Lower leg skin (tissue), 4 donors: ENCODE data around the gene WDR75. TPM values are rescaled to one million over a fixed set of nuclear protein-coding genes. Genes with fewer than 3 reads are reported as not detected.

Source experiments
- total RNA-seq, 4 donors: library from RNA; depleted of rRNA; stranded (reverse); fragments of >200 nt; gene quantifications; one replicate each; pipeline ENCODE4 v1.1.0, GENCODE V29; 2016

The WDR75 gene
- total RNA-seq, 4 donors from 2014 or later, result 20.8 to 38.1 (median 26.4) TPM

Other genes with a start within 250 kb of the WDR75 start
- 10 to 100 TPM; 16.0 to 33.1 (median 18.1) TPM for gene SLC40A1, start 139.3 kb downstream of the WDR75 start, total RNA-seq
- 10 to 100 TPM; 28.9 to 32.8 (median 30.6) TPM for gene ASNSD1, start 220.0 kb downstream of the WDR75 start, total RNA-seq
- 1 to 10 TPM in 3 of 4 donors, under 1 TPM in 1; 0.42 to 5.4 (median 3.4) TPM for gene ANKAR, start 233.2 kb downstream of the WDR75 start, total RNA-seq